Fibroblast of lung (primary cell): ENCODE data around the gene RASL11A.

Experiments
- CTCF ChIP-seq, 2 donors: IDR thresholded peaks in 1 of 2; conservative IDR thresholded peaks in 1 of 2; 1 replicate in 1 of 2; 2 replicates in 1 of 2; pipeline ENCODE4 v1.5.1; 2011 to 2012; ENCODE audit warnings: low read length in 2 of 2, control low read depth in 1 of 2, inconsistent platforms in 1 of 2, low read depth in 1 of 2, mild to moderate bottlenecking in 1 of 2
- EZH2 ChIP-seq: IDR thresholded peaks from 2 replicates; pipeline ENCODE4 v1.5.1; 2012; ENCODE audit warnings: low read length, control low read depth, mild to moderate bottlenecking; ENCODE audit errors: missing control alignments

GRCh38 chr13:27264181-27264580, 6.4 kb upstream of the RASL11A start:
- TF ChIP-seq CTCF (conservative IDR thresholded peaks at IDR 0.05 in 1 of 2, IDR thresholded peaks at IDR 0.05 in 1 of 2; ENCODE audit: low read depth in 1 of 2, low read length in 2 of 2) = no peak
- TF ChIP-seq EZH2 = no peak
